GM18873 (cell line): ENCODE data around the gene SCPEP1.

Experiments
- ATAC-seq: cut with Tn5 transposase; IDR thresholded peaks from one replicate; pipeline ENCODE4 v1.9.1; 2021; ENCODE audit warnings: mild to moderate bottlenecking, moderate library complexity, moderate number of reproducible peaks; ENCODE audit not compliant: unreplicated experiment, low FRiP score

SCPEP1 gene

GRCh38 chr17:56994009-56994792 is 16.3 kb downstream of the SCPEP1 start:
- no peak for ATAC-seq

GRCh38 chr17:56995766-56996165 is 17.8 kb downstream of the SCPEP1 start:
- no peak for ATAC-seq

GRCh38 chr17:56997313-56997712 is 19.4 kb downstream of the SCPEP1 start:
- no peak for ATAC-seq

GRCh38 chr17:57001541-57001940 is 23.6 kb downstream of the SCPEP1 start:
- no peak for ATAC-seq

- no peak for ATAC-seq
These were observed 25.0 kb downstream of the SCPEP1 start for GRCh38 chr17:57002904-57003303.

GRCh38 chr17:57004944-57005579 is 27.1 kb downstream of the SCPEP1 start:
- ATAC-seq: peak; percentile 67

- no peak for ATAC-seq
These were observed 28.1 kb downstream of the SCPEP1 start for GRCh38 chr17:57006040-57006439.

- no peak for ATAC-seq
These were observed 31.0 kb downstream of the SCPEP1 start for GRCh38 chr17:57008958-57009357.

- peak; percentile 59 for ATAC-seq
These were observed 32.0 kb downstream of the SCPEP1 start for GRCh38 chr17:57009737-57010445.

- no peak for ATAC-seq
These were observed 32.6 kb downstream of the SCPEP1 start for GRCh38 chr17:57010487-57010886.

- no peak for ATAC-seq
These were observed 33.6 kb downstream of the SCPEP1 start for GRCh38 chr17:57011491-57012015.

GRCh38 chr17:57016071-57016763 is 38.3 kb downstream of the SCPEP1 start:
- ATAC-seq: no peak

GRCh38 chr17:57016764-57017116 is 38.8 kb downstream of the SCPEP1 start:
- ATAC-seq: no peak

GRCh38 chr17:57017625-57018024 is 39.7 kb downstream of the SCPEP1 start:
- ATAC-seq: no peak

- ATAC-seq: no peak
These were observed 42.3 kb downstream of the SCPEP1 start for GRCh38 chr17:57020208-57020607.

- no peak for ATAC-seq
These were observed 43.5 kb downstream of the SCPEP1 start for GRCh38 chr17:57021226-57021940.

- no peak for ATAC-seq
These were observed 47.9 kb downstream of the SCPEP1 start for GRCh38 chr17:57025876-57026275.

GRCh38 chr17:57027852-57028251 is 49.9 kb downstream of the SCPEP1 start:
- ATAC-seq: no peak

GRCh38 chr17:57032343-57032742 is 54.4 kb downstream of the SCPEP1 start:
- no peak for ATAC-seq

- ATAC-seq: no peak
These were observed 55.4 kb downstream of the SCPEP1 start for GRCh38 chr17:57033296-57033695.
